ENCODE results near the gene FAM117B.

The FAM117B gene

DNA sequence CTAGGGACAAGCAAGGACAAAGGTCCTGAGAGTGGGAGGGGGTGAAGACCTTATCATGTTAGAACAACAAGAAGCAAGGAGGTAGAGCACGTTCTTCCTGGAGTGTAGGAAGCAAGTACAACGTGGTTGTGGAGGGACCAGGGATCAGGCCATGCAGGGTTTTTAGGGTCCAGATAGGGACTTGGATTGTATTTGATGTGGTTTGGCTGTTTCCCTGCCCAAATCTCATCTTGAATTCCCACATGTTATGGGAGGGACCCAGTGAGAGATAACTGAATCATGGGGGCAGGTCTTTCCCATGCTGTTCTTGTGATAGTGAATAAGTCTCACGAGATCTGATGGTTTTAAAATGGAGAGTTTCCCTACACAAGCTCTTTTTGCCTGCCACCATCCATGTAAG is 183.6 kb downstream of the FAM117B start:
- DNase-seq, result no peak
